OCI-LY3 (cell line): ENCODE data around the gene ARMCX2.

Experiments used
- H2AFZ ChIP-seq: fragments of 200-600, 300-600 bp; shearing (Covaris generic); 2 replicates; pipeline ENCODE4 v1.6.0; 2014; ENCODE audit warnings: antibody characterized with exemption, low read depth, low read length
- H3K27ac ChIP-seq: fragments of 200-600, 300-600 bp; sonication (generic); 2 replicates; pipeline ENCODE4 v1.5.1; 2014; ENCODE audit warnings: mild to moderate bottlenecking, low read length, moderate library complexity, mixed read lengths
- H3K27me3 ChIP-seq: fragments of 200-600, 300-600 bp; sonication (generic); 2 replicates; pipeline ENCODE4 v1.6.1; 2014; ENCODE audit warnings: low read depth, low read length, mixed read lengths
- H3K36me3 ChIP-seq: fragments of 200-600, 300-600 bp; sonication (generic); replicated peaks from 2 replicates; pipeline ENCODE3; 2014; ENCODE audit warnings: low read depth, low read length, mixed read lengths
- H3K4me1 ChIP-seq: fragments of 300-600, 200-600 bp; sonication (generic); 2 replicates; pipeline ENCODE4 v1.6.1; 2014; ENCODE audit warnings: low read length, mixed read lengths
- H3K4me2 ChIP-seq: fragments of 200-600, 300-600 bp; sonication (generic); 2 replicates; pipeline ENCODE4 v1.6.1; 2014; ENCODE audit warnings: low read length, mixed read lengths
- H3K4me3 ChIP-seq: fragments of 300-600, 200-600 bp; sonication (generic); 2 replicates; pipeline ENCODE4 v1.5.1; 2014; ENCODE audit warnings: antibody characterized with exemption, mild to moderate bottlenecking, low read length, moderate library complexity
- H3K79me2 ChIP-seq: fragments of 300-600, 200-600 bp; shearing (Covaris generic); 2 replicates; pipeline ENCODE4 v1.6.1; 2014; ENCODE audit warnings: mild to moderate bottlenecking, low read length, mixed read lengths
- H3K9ac ChIP-seq: fragments of 300-600, 200-600 bp; shearing (Covaris generic); 2 replicates; pipeline ENCODE4 v1.6.0; 2014; ENCODE audit warnings: mild to moderate bottlenecking, low read length, moderate library complexity
- H3K9me3 ChIP-seq: fragments of 200-600, 300-600 bp; shearing (Covaris generic); 2 replicates; pipeline ENCODE4 v1.6.1; 2014; ENCODE audit warnings: low read length, mixed read lengths; ENCODE audit not compliant: insufficient read depth
- H4K20me1 ChIP-seq: fragments of 200-600, 300-600 bp; sonication (generic); 2 replicates; pipeline ENCODE4 v1.6.1; 2016; ENCODE audit warnings: low read length, mixed read lengths; ENCODE audit not compliant: insufficient read depth
- CTCF ChIP-seq: fragments of 200-600, 300-600 bp; sonication (generic); IDR thresholded peaks from 2 replicates; pipeline ENCODE4 v1.5.1; 2014; ENCODE audit warnings: antibody characterized with exemption, low read length, low read depth
- EZH2phosphoT487 ChIP-seq: fragments of 200-600 bp; shearing (Covaris generic); IDR thresholded peaks from 2 replicates; pipeline ENCODE4 v1.6.1; 2018; ENCODE audit warnings: antibody characterized with exemption, mixed run types, low read depth

Gene ARMCX2

GRCh38 chrX:101642093-101642492 is 17.6 kb downstream of the ARMCX2 start:
- Histone ChIP-seq H2AFZ (no peak overlapping the region), H3K27ac (no peak overlapping the region), H3K4me1 (no peaks in the 10 kb centered on the region), H3K4me3 (no peak overlapping the region), H3K36me3 (no peaks in the 10 kb centered on the region), H3K27me3 (no peaks in the 10 kb centered on the region), H3K9ac (no peak overlapping the region), H3K9me3 (no peaks in the 10 kb centered on the region), H3K79me2 (no peaks in the 10 kb centered on the region), H3K4me2 (no peak overlapping the region), H4K20me1 (no peaks in the 10 kb centered on the region)
- TF ChIP-seq CTCF (no peak), EZH2phosphoT487 (no peak)

DNA sequence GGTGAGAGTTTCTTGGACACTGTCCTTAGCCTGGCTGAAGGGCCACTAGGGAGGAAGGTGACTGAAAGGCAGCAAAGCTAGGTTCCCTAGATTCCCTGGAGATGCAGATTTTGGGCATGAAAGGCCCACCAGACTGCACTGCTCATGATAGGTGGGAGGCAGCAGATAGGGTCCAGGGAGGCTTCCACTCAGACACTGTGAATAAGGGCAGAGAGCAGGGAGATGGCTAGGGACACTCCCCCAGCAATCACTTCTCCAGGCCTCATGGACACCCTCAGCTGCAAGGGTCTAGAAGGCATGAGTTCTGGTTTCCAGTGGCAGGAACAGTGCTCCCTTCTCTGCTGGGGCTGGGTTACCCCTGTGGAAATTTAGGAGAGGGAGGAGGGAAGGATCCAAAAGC is 20.1 kb downstream of the ARMCX2 start:
- Histone ChIP-seq H3K27me3 (no peaks in the 10 kb centered on the region), H3K9ac (no peak overlapping the region), H3K4me1 (no peaks in the 10 kb centered on the region), H4K20me1 (no peaks in the 10 kb centered on the region), H3K79me2 (no peaks in the 10 kb centered on the region), H3K27ac (no peak overlapping the region), H2AFZ (no peak overlapping the region), H3K4me3 (no peak overlapping the region), H3K36me3 (no peaks in the 10 kb centered on the region), H3K9me3 (no peaks in the 10 kb centered on the region), H3K4me2 (no peak overlapping the region)
- TF ChIP-seq CTCF, result no peak
- no peak for TF ChIP-seq EZH2phosphoT487

DNA sequence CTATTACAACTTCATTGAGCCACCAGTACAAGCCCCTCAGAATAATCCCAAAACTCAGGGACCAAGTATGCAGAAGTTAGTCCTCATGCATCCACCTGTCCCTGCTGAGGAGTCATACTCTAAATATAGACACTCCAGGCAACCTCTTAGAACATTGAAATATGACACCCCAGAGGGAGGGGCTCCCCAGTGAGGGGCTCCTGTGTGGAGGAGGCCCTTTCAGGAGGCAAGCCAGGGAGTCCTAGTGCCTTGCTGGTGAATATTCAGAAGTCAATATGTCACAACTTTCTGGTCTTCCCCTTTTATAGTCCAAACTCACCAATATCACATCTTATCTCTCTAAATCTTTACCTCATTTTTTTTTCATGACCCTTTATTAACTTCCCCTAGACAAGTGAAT is 40.3 kb downstream of the ARMCX2 start:
- H3K4me2 ChIP-seq, result no peak overlapping the region
- peaks cover 34% of the 10 kb centered on the region for H3K79me2 ChIP-seq
- no peak for TF ChIP-seq CTCF
- TF ChIP-seq EZH2phosphoT487, result no peak
- H4K20me1 ChIP-seq, result peaks cover 5% of the 10 kb centered on the region; the same call in 1 of the 2 replicates
- H3K9me3 ChIP-seq, result no peaks in the 10 kb centered on the region
- H3K27ac ChIP-seq, result no peak overlapping the region
- H3K4me3 ChIP-seq, result no peak overlapping the region
- H3K9ac ChIP-seq, result no peak overlapping the region
- no peak overlapping the region for H2AFZ ChIP-seq
- H3K27me3 ChIP-seq, result no peaks in the 10 kb centered on the region
- H3K4me1 ChIP-seq, result peaks cover 33% of the 10 kb centered on the region
- peaks cover 6% of the 10 kb centered on the region for H3K36me3 ChIP-seq

GRCh38 chrX:101617211-101618191 is 42.1 kb downstream of the ARMCX2 start, which contains the start of gene ARMCX6:
Gene ARMCX6, minus strand, starts transcription at chrX:101618000. Its CDS starts 1,380 bp downstream, at chrX:101616620.
- H3K9me3 ChIP-seq, result no peaks in the 10 kb centered on the region
- no peaks in the 10 kb centered on the region for H4K20me1 ChIP-seq
- H3K27ac ChIP-seq, result peak within 1 kb of the TSS; percentile 62
- H3K27me3 ChIP-seq, result no peaks in the 10 kb centered on the region
- H3K9ac ChIP-seq, result peak within 1 kb of the TSS; percentile 90
- peaks cover 19% of the 10 kb centered on the region for H3K79me2 ChIP-seq
- H3K4me3 ChIP-seq, result peak within 1 kb of the TSS; percentile 91
- H3K36me3 ChIP-seq, result peaks cover 4% of the 10 kb centered on the region
- peak within 1 kb of the TSS; percentile 82 for H2AFZ ChIP-seq
- TF ChIP-seq EZH2phosphoT487, result no peak
- TF ChIP-seq CTCF, result peak; percentile 50
- H3K4me1 ChIP-seq, result peaks cover 26% of the 10 kb centered on the region
- H3K4me2 ChIP-seq, result peak within 1 kb of the TSS; percentile 94
